ENCODE results near the gene ARHGAP6. TPM values are rescaled to one million over a fixed set of nuclear protein-coding genes. Genes with fewer than 3 reads are reported as not detected.

The ARHGAP6 gene
- total and polyA plus RNA-seq, 3 donors from 2014 or later, result 4.8 to 11.8 (median 5.7) TPM

DNA sequence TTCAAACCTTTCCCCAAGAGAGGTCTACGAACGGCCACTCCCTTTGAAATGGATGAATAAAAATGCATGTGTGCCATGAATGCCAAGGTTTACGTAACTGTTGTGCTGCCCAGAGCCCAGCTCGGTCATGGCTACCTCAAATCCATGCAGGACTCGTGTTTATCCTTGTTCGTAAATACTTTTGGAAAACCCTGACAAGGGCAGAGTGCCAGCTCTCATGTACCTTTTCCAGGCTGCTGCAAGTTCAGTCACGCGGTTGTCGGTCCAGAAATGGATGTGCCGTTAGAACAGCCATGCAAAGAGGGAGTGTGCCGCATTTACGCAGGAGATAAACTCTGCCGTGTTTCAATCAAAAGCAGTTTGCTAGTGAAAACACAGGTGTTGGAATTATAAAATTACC is 249.1 kb downstream of the ARHGAP6 start:
- Histone ChIP-seq H3K27me3 (no peaks in the 10 kb centered on the region), H3K4me3 (no peak overlapping the region), H3K9me3 (no peaks in the 10 kb centered on the region), H3K4me1 (no peaks in the 10 kb centered on the region), H3K36me3 (ENCODE audit: low read depth, missing control alignments) (no peaks in the 10 kb centered on the region), H3K27ac (no peak overlapping the region)
- no peak for DNase-seq
- TF ChIP-seq POLR2A (IDR thresholded peaks at IDR 0.05), result no peak
- TF ChIP-seq, protein P1, sequence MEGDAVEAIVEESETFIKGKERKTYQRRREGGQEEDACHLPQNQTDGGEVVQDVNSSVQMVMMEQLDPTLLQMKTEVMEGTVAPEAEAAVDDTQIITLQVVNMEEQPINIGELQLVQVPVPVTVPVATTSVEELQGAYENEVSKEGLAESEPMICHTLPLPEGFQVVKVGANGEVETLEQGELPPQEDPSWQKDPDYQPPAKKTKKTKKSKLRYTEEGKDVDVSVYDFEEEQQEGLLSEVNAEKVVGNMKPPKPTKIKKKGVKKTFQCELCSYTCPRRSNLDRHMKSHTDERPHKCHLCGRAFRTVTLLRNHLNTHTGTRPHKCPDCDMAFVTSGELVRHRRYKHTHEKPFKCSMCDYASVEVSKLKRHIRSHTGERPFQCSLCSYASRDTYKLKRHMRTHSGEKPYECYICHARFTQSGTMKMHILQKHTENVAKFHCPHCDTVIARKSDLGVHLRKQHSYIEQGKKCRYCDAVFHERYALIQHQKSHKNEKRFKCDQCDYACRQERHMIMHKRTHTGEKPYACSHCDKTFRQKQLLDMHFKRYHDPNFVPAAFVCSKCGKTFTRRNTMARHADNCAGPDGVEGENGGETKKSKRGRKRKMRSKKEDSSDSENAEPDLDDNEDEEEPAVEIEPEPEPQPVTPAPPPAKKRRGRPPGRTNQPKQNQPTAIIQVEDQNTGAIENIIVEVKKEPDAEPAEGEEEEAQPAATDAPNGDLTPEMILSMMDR (IDR thresholded peaks at IDR 0.05), result no peak
- intact Hi-C loops (cut with DNase I; ENCODE audit: low total_unique reads), result no loop called here
- WGBS, 2 donors, result 58 to 69% methylated on average over 11 to 13 of the region's 13 CpGs

DNA sequence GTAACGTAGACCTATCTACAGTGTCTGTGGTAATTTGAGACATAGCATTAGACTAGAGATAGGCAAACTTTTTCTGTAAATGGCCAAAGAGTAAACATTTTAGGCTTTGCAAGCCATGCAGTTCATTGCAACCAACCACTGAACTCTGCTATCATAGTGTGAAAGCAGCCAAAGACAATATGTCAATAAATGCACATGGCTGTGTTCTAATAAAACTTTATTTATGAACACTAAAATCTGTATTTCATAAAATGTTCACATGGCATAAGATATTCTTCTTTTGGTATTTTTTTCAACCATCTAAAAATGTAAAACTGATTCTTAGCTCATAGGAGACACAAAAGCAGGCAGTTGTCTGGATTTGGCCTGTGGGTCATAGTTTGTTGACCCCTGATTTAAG is 251.6 kb downstream of the ARHGAP6 start:
- 93% methylated on average over 1 of the region's 1 CpG for WGBS, 2 donors
- no peak overlapping the region for H3K4me3 ChIP-seq
- H3K36me3 ChIP-seq (ENCODE audit: low read depth, missing control alignments), result no peaks in the 10 kb centered on the region
- no peaks in the 10 kb centered on the region for H3K9me3 ChIP-seq
- no peak for TF ChIP-seq POLR2A (IDR thresholded peaks at IDR 0.05)
- intact Hi-C loops (cut with DNase I; ENCODE audit: low total_unique reads), result no loop called here
- DNase-seq, result no peak
- H3K27me3 ChIP-seq, result no peaks in the 10 kb centered on the region
- H3K4me1 ChIP-seq, result no peaks in the 10 kb centered on the region
- H3K27ac ChIP-seq, result no peak overlapping the region

DNA sequence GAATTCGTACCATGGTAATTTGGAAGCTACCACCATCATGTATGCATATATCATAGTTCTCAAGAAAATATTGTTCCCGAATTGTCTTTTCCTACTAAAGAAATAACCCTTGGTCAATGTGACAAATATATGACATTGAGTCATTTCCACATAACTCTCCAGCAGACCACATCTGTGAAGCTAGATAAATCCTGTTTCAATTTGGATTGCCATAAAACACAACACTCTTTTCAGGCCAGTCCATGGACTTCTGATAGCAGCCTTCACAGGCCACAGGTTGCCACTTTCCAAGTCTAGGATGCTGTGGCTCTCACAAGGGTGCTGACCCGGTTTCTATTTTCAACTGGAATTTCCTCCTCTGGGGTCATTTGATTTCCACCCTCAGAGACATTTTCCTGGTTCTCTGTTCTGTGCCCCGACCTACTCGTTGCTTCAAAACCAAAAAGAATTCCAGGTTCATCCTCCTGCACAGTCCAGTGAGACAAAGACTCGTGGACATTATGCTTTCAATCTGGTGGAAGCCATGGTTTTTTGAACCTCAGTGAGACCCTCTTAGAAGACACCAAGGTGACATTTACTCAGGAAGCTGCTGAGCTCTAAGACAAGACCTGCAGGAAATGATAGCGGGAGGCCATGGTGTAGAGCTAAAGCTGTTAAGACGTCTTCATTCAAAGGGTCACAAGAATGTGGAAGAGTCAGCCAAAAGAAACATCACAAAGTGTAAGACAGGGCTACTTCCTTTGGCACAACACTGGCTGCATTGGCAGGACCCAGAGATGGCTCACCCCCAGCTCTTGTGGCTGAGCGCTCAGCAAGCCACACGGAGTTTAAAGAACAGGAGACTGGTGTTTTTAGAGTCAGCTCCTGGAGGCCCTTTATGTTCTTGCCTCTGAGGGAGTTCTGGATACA is 252.8 kb downstream of the ARHGAP6 start:
- TF ChIP-seq POLR2A (IDR thresholded peaks at IDR 0.05), result no peak
- TF ChIP-seq, protein P1 (IDR thresholded peaks at IDR 0.05), result no peak
- H3K4me3 ChIP-seq, result no peak overlapping the region
- intact Hi-C loops (cut with DNase I; ENCODE audit: low total_unique reads), result no loop called here
- no peaks in the 10 kb centered on the region for H3K9me3 ChIP-seq
- H3K27me3 ChIP-seq, result no peaks in the 10 kb centered on the region
- H3K27ac ChIP-seq, result no peak overlapping the region
- H3K36me3 ChIP-seq (ENCODE audit: low read depth, missing control alignments), result no peaks in the 10 kb centered on the region
- no peak for DNase-seq
- WGBS, 2 donors, result 74 to 75% methylated on average over 10 of the region's 10 CpGs
- no peaks in the 10 kb centered on the region for H3K4me1 ChIP-seq

DNA sequence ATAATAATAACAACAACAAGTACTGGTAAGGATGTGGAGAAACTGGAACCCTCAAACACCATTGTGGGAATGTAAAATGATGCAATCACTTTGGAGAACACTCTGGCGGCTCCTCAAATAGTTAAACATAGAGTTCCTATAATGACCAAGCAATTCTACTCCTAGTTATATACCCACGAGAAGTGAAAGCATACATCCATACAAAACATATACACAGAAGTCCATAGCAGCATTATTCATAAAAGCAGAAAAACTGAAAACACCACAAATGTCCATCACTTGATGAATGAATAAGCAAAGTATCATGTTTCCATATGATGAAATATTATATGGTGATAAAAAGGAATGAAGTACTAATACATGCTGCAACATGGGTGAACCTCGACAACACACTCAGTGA is 255.8 kb downstream of the ARHGAP6 start:
- H3K4me1 ChIP-seq, result no peaks in the 10 kb centered on the region
- intact Hi-C loops (cut with DNase I; ENCODE audit: low total_unique reads), result no loop called here
- H3K9me3 ChIP-seq, result no peaks in the 10 kb centered on the region
- TF ChIP-seq POLR2A (IDR thresholded peaks at IDR 0.05), result no peak
- TF ChIP-seq, protein P1 (IDR thresholded peaks at IDR 0.05), result no peak
- DNase-seq, result no peak
- no peak overlapping the region for H3K4me3 ChIP-seq
- H3K36me3 ChIP-seq (ENCODE audit: low read depth, missing control alignments), result no peaks in the 10 kb centered on the region
- H3K27ac ChIP-seq, result no peak overlapping the region
- 89 to 100% methylated on average over 2 to 3 of the region's 3 CpGs for WGBS, 2 donors
- no peaks in the 10 kb centered on the region for H3K27me3 ChIP-seq

DNA sequence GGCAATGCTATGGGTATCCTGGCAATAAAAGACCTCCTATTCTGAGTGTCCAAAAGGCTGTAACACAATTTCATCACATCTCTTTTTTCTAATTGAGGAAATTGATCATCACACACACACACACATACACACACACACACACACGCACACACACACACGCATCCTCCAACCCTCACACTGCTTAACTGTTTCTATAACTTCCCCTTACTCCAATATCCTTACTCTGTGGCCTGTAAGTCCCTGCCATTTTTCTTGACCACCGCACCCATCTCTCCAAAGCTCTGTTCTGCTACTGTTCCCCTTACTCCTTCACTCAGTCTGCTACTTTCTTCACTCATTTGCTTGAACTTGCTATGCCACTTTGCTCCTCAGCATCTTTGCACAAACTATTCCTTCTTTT is 256.9 kb downstream of the ARHGAP6 start:
- H3K4me3 ChIP-seq, result no peak overlapping the region
- TF ChIP-seq POLR2A (IDR thresholded peaks at IDR 0.05), result no peak
- TF ChIP-seq, protein P1 (IDR thresholded peaks at IDR 0.05), result no peak
- no peak overlapping the region for H3K27ac ChIP-seq
- no peaks in the 10 kb centered on the region for H3K9me3 ChIP-seq
- no peak for DNase-seq
- intact Hi-C loops (cut with DNase I; ENCODE audit: low total_unique reads), result no loop called here
- no peaks in the 10 kb centered on the region for H3K27me3 ChIP-seq
- 80 to 94% methylated on average over 3 of the region's 3 CpGs for WGBS, 2 donors
- no peaks in the 10 kb centered on the region for H3K4me1 ChIP-seq
- no peaks in the 10 kb centered on the region for H3K36me3 ChIP-seq (ENCODE audit: low read depth, missing control alignments)
